H9 (cell line): ENCODE measurements around the gene TTC9B. TPM values are rescaled to one million over a fixed set of nuclear protein-coding genes. Genes with fewer than 3 reads are reported as not detected.

Source experiments
- total RNA-seq: library from RNA; stranded (reverse); gene quantifications from 2 replicates; pipeline ENCODE4 v1.2.1, GENCODE V29; 2021

TTC9B gene
- total RNA-seq, 1 experiment from 2014 or later = 0.15 TPM

Other genes with a start within 250 kb of the TTC9B start
- gene PSMC4, start 247.2 kb downstream of the TTC9B start, total RNA-seq = 111 and 119 TPM in 2 replicates
- 1.7 and 1.8 TPM in 2 replicates for gene ZNF546, start 221.3 kb downstream of the TTC9B start, total RNA-seq
- 23.3 and 31.9 TPM in 2 replicates for gene ZNF780B, start 162.2 kb downstream of the TTC9B start, total RNA-seq
- 16.7 and 18.7 TPM in 2 replicates for gene ZNF780A, start 127.4 kb downstream of the TTC9B start, total RNA-seq
- gene MAP3K10, start 27.0 kb downstream of the TTC9B start, total RNA-seq = 17.7 and 19.0 TPM in 2 replicates
- gene CCNP, start 8.3 kb upstream of the TTC9B start, total RNA-seq = 0.31 and 0.35 TPM in 2 replicates
- gene AKT2, start 67.0 kb upstream of the TTC9B start, total RNA-seq = 142 and 150 TPM in 2 replicates
- gene C19orf47, start 130.0 kb upstream of the TTC9B start, total RNA-seq = 18.4 and 19.4 TPM in 2 replicates
- 191 and 194 TPM in 2 replicates for gene PLD3, start 130.3 kb upstream of the TTC9B start, total RNA-seq
- gene HIPK4, start 171.8 kb upstream of the TTC9B start, total RNA-seq = 0.15 TPM in 1 of 2 replicates, not detected in the other
- gene PRX, start 195.0 kb upstream of the TTC9B start, total RNA-seq = 3.8 and 4.0 TPM in 2 replicates
- 7.9 and 9.3 TPM in 2 replicates for gene SERTAD1, start 207.6 kb upstream of the TTC9B start, total RNA-seq
- 30.9 and 32.2 TPM in 2 replicates for gene SERTAD3, start 226.0 kb upstream of the TTC9B start, total RNA-seq
- gene BLVRB, start 247.4 kb upstream of the TTC9B start, total RNA-seq = 27.9 and 30.4 TPM in 2 replicates
- 2.7 and 2.9 TPM in 2 replicates for gene SPTBN4, start 248.6 kb upstream of the TTC9B start, total RNA-seq